GM12872 (cell line): ENCODE data around the gene GTF3C1.

Experiments
- TF ChIP-seq, protein P1 (sequence below): IDR thresholded peaks from 3 replicates; pipeline ENCODE4 v1.5.1; 2011; ENCODE audit warnings: low read depth, mild to moderate bottlenecking, low read length, moderate library complexity; ENCODE audit not compliant: insufficient read depth

GTF3C1 gene

DNA sequence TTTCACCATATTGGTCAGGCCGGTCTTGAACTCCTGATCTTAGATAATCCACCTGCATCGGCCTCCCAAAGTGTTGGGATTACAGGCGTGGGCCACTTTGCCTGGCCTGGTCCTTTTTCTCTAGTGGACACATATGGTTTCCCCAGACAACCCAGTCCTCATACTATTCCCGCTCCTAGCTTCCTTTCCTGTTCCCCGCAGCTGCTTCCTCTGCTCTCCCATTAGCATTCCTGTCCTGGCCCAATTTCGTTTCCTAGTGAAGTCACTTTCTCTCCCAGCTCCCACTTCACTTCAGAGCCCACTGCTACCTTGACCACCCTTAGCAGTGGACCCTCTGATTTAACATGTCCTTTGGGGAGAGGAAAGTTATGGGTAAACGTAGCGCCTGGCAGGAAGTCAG lies 11.5 kb upstream of the GTF3C1 start:
- TF ChIP-seq, protein P1, sequence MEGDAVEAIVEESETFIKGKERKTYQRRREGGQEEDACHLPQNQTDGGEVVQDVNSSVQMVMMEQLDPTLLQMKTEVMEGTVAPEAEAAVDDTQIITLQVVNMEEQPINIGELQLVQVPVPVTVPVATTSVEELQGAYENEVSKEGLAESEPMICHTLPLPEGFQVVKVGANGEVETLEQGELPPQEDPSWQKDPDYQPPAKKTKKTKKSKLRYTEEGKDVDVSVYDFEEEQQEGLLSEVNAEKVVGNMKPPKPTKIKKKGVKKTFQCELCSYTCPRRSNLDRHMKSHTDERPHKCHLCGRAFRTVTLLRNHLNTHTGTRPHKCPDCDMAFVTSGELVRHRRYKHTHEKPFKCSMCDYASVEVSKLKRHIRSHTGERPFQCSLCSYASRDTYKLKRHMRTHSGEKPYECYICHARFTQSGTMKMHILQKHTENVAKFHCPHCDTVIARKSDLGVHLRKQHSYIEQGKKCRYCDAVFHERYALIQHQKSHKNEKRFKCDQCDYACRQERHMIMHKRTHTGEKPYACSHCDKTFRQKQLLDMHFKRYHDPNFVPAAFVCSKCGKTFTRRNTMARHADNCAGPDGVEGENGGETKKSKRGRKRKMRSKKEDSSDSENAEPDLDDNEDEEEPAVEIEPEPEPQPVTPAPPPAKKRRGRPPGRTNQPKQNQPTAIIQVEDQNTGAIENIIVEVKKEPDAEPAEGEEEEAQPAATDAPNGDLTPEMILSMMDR: no peak

GRCh38 chr16:27558932-27559331 lies 9.2 kb upstream of the GTF3C1 start:
- TF ChIP-seq, protein P1: no peak

DNA sequence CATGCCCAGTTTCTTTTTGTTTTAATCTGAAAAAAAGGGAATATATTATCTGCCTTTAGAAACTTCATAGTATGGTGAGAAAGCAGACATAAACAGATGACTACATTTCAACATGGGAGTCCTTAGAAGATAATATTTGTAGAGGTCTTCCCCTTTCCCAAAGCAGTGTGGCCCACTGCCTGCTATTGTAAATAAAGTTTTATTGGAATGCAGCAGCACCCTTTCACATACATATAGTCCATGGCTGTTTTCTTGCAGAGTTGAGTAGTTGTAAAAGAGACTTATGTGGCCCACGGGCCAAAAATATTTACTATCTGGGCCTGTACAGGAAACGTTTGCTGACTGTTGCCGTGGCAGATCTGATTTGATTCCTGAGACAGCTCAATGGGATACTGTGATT lies 8.7 kb upstream of the GTF3C1 start:
- TF ChIP-seq, protein P1: no peak

DNA sequence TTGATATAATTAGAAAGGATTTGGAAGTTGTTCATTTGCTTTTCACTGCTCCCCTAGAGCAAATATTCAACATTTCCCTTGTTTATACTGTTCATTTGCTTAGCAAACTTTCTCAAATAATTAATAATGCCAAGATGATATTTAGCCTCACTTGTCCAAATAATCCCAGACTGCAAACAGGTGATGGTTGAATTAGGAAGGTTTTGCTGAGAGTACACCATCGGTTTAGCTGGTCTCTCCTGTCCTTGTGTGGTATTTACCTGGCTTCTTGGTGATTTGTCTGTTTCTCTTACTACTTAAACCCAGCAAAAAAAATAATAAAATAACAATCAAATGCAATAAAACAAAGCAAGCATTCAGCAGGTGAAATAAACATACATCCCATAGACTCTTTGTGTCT lies 6.8 kb upstream of the GTF3C1 start:
- TF ChIP-seq, protein P1: no peak

DNA sequence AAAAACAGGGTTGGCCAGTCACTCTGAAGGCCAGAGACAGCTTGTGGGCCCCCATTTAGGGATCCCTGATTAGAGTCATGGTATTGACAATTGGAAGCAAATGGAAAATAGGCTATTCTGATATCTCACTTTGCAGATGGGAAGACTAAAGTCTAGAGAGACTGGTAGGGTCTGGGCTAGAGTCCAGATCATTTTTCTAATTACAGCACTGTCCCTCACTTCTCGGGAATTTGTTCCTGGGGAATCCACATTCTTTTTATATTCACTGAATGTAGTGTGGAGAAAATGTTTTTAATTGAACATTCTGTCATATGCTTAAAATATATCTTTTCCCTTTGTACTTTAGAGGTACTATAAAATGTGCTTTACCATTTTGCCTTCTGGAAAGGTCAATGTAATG lies 1.3 kb upstream of the GTF3C1 start:
- TF ChIP-seq, protein P1: no peak

- TF ChIP-seq, protein P1: no peak
Measured at GRCh38 chr16:27550582-27550920, 838 bp upstream of the GTF3C1 start.

- TF ChIP-seq, protein P1: no peak
Measured at GRCh38 chr16:27549464-27549745, 308 bp downstream of the GTF3C1 start.

DNA sequence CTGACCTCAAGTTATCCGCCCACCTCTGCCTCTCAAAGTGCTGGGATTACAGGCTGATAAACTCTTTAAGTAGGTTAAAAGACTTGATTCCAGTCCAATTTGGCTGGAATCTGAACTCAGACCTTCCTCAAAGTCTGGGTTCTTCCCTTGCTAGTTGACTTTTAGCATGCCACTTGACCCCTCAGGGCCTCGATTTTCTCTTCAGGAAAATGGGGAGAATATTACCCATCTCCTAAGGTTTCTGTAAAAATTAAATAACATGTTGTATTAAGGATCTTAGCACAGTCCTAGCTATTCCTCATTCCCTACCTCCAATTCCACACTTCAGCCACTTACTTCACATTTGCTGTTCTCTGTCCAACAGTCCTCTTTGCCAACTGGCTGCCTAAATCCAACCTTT lies 1.9 kb downstream of the GTF3C1 start:
- TF ChIP-seq, protein P1: no peak
